Bone marrow (tissue), 2 donors: ENCODE results near the gene CD6.

Source experiments
- DNase-seq, 2 donors: peaks; one replicate each; lab custom pipeline; 2025; lab: John Stamatoyannopoulos, UW

CD6 gene

GRCh38 chr11:61010466-61011228 lies 39.2 kb downstream of the CD6 start:
- DNase-seq: no peak

GRCh38 chr11:61011229-61011870 lies 39.9 kb downstream of the CD6 start:
- DNase-seq: no peak

- peak in 1 of 2 donors; percentile 64 for DNase-seq
These were observed 40.7 kb downstream of the CD6 start for GRCh38 chr11:61011950-61012736.

- DNase-seq: no peak
These were observed 41.3 kb downstream of the CD6 start for GRCh38 chr11:61012737-61013215.

DNA sequence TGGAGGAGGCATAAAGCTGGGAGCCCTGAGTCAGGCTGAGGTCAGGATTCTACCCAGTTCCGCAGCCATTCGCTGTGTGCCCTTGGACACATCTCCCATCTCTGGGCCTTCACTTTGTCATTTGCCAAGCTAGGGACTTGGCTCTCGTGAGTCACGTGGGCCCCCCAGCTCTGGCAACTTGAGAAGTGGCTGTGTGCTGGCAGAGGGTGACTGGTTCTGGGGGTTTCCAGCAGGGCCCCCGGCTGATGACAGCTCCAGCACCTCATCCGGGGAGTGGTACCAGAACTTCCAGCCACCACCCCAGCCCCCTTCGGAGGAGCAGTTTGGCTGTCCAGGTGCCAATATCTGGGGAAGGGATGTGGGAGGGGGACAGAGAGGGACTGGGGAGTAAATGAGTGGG lies 46.6 kb downstream of the CD6 start:
- DNase-seq: no peak

- DNase-seq: no peak
These were observed 47.8 kb downstream of the CD6 start for GRCh38 chr11:61019037-61019831.

DNA sequence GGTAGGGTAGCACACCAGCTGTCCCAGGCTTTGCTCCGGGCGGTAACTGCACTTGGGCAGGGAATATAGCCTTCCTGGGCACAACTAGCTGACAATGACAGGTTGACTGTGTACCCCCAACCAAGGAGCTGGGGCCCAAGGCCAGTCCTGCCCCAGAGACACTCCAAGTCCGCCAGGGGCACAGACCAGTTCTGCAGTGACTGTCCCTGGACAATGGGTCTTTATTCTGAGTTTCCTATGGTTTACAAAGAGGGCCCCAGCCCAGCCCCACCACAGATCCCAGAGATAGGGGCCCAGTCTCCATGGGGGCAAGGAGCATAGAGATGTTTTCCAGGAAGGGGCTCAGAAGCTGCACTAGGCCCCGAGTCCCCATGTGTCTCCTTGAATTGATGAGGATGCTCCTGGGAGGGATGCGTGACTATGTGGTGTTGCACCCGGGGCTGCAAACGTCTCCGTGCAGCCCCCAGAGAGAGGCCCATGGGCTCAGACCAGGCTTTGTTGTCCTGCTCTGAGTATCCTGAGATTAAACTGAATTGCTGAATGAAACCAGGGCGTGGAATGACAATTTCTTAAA lies 48.4 kb downstream of the CD6 start:
- no peak for DNase-seq

GRCh38 chr11:61020551-61021235 lies 49.2 kb downstream of the CD6 start:
- DNase-seq: no peak

DNA sequence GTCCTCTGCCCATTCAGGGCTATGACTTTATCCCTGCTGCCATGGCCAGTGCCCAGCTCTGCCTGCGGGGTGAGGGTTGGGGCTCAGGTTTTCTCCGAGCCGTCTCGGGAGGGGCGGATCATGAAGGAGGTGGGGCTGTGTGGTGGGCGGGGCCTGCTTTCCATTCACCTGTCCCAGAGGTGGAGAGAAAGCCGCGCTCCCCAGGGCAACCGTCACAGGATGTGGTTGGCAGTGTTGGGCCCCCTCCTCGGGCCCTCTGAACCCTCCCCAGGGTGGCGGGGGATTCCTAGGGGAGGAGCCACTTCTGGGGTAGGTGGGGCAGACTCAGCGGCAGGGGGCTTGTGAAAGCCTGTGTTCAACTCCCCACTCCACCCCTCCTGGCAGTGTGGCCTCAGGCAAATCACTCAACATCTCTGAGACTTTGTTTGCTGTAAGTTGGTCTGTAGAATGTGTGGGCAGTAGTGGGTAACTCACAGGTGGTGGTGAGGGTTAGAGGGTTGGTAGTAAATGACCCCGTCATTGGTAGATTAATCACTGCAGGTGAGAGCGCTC lies 50.3 kb downstream of the CD6 start:
- no peak for DNase-seq

GRCh38 chr11:61022311-61023085 lies 51.0 kb downstream of the CD6 start:
- peak in 1 of 2 donors; percentile 11 for DNase-seq

DNA sequence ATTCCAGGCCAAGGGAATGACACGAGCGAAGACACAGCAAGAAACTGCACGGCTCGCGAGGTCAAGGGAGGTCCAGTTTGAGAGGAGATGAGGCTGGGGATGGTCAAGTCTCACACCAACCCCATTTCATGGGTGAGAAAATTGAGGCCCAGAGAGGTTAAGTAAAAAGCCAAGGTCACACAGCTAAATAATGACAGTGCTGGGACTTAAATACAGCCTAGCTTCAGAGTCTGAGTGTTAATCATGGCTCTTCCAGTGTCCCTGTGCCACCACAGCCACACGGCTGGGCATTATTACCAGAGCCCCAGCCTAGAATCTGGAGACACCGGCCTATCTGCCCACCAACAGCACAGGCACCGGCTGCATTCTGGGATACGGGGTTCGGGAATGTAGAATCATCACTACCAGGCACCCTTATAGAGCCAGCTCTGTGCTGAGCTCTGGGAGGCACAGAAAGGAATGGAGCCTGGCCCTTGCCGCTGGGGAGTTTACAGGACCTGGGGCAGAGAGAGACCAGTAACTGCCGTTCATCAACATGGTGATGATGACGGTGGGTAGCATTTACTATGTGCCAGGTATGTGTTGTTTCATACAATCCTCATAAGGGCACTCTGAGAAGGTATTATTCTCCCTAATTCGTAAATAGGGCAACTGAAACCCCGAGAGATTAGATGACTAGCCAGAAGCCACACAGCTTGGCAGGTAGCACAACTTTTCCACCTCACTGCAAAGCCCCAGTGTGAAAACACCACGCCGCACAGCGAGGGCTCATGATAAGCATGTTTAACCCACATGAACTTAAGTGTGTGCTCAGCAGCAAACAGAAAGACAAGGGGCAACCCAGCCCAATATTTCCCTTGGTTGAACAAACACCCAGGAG lies 51.8 kb downstream of the CD6 start:
- no peak for DNase-seq

DNA sequence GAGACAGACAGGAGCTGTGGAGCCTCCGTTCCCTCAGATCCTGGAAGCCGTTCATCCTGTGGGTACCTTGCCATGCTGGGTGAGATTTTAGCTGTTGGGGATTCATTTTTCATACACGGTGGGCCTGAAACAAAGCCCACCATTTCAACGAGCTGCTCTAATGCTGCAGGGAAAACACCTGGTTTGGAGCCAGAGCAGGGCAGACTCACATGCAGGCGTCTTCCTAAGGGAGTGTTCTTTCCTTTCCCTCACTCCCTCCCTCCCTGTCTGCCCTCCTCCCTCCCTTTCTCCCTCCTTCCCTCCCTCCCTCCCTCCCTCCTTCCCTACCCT lies 52.5 kb downstream of the CD6 start:
- no peak for DNase-seq

- no peak for DNase-seq
These were observed 53.7 kb downstream of the CD6 start for GRCh38 chr11:61024938-61025820.

DNA sequence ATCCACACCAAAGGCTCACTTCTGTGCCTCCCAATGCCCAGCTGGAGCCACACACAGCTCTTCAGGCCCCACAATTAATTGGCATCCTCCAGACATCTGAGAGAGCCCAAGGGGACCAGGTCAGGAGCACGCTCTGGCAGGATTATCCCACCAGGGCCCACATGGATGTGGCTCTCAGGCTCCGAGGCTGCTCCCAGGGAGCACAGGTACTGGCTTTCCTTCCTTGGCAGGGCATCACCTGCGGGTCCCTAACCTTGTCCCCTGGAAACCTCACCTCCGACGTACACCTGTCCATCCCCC lies 54.3 kb downstream of the CD6 start:
- DNase-seq: no peak

DNA sequence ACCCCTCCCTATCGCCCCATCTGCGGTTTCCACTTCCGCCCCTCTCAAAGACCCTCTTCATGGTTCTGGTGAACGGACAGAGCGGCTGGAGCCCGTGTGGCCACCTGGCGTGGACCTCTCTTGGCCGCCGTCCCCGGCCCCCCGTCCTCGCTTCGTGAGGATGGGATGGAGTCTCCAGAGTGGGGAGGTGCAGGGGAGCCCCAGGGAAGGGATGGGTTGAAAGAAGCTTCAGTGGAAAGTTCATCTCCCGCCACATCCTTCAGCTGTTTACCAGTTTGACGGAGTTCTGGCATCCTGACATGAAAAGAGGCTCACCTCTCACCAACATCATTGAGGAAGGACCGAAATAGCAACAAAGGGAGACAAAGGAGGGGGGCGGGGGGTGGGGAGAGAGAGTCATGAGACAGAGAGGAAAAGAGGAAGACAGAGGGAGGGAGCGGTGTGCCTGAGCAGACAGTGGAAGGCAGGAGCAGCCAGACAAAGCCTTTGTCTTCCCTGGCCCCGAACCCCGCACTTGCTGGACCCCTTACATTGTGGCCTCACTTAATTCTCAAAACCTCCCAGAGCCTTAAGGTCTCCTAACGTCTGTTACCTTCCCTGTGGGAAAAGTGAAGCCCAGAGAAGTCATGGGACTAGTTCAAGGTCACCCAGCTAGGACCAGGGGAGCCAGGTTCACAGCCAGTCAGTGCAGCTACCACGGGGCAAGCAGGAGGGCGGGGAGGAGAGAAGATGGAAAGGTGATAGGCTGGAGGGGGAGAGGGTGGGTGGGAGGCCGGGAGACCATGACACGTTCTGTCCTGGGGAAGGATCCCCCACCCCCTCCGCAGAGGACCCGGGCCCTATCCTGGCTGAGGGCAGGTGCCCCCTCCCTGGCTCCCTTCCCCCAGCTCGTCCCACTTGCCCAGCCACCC lies 54.9 kb downstream of the CD6 start:
- DNase-seq: peak in 1 of 2 donors; percentile 82

DNA sequence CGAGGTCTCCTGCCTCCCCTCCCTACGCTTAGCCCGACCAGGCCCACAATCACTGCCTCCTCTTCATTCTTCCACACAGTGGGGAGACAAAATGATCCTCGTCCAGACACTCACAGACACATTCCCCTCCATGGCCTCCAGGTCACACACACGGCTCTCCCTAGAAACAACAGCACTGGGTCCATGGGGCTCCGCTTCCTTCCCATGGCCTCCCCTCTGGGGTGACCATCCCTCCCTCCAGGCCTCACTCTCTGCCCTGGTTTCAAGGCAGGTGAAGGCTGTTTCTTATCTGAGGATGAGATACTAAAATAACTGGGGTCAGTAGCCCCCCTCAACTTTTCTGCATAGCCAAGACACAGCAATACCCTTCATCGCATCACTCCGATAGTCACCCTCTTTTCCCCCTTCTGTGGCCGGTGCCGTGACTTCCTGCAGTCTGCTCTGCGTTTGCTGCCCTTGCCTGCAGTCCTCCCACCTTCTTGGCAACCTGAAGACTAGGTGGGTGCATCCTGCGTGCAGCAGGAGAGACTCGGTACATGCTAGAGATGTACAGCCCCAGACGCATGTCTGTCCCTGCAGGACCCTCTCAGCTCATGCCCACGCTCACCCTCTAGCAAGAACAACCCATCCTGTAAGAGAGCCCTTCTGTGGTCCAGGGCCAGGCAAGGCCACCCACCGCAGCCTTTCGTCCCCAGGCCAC lies 55.8 kb downstream of the CD6 start:
- no peak for DNase-seq
